ENCODE results near the gene FAM47B. TPM values are rescaled to one million over a fixed set of nuclear protein-coding genes. Genes with fewer than 3 reads are reported as not detected.

The FAM47B gene
- total and polyA plus RNA-seq, 2 of the 4 experiments (the other 2 are of a cell fraction): not detected

DNA sequence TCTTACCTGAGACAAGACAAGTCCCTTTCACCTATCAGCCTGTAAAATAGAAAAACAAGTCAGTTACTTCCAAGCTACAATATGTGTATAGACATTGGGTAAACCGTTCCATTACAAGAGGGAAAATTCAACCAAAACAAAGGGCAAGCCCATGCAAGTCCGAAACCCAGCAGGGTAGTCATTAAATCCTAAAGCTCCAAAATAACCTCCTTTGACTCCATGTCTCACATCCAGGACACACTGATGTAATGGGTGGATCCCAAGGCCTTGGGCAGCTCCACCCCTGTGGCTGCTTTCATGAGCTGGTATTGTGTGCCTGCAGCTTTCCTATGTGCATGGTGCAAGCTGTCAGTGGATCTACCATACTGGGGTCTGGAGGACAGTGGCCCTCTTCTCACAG, 14.7 kb upstream of the FAM47B start:
- Histone ChIP-seq H4K5ac (ENCODE audit: low read depth, low read length) (no peak overlapping the region), H4K8ac (ENCODE audit: low read depth in 2 of 2, low read length in 2 of 2) (no peak overlapping the region), H3K14ac (replicated peaks; ENCODE audit: low read depth, low read length) (no peak overlapping the region), H2BK120ac (ENCODE audit: low read depth, low read length) (no peak overlapping the region), H3K23ac (ENCODE audit: low read depth, low read length) (no peak overlapping the region), H2AK9ac (replicated peaks; ENCODE audit: low read depth, low read length, poor library complexity) (no peak overlapping the region), H3K4me2 (ENCODE audit: low read depth, low read length) (no peak overlapping the region), H3K9me1 (ENCODE audit: insufficient read depth, low read length) (no peaks in the 10 kb centered on the region), H3K36me3 (ENCODE audit: control insufficient read depth, insufficient read depth, low read length) (no peaks in the 10 kb centered on the region), H2AFZ (replicated peaks; ENCODE audit: low read length, poor library complexity) (no peak overlapping the region), H2BK5ac (ENCODE audit: low read depth, low read length, poor library complexity, severe bottlenecking) (no peak overlapping the region), H4K91ac (ENCODE audit: insufficient read depth, low read depth, low read length) (no peak overlapping the region), H3K4me1 (ENCODE audit: control insufficient read depth, insufficient read depth, low read length) (no peaks in the 10 kb centered on the region), H2BK15ac (ENCODE audit: low read depth, low read length) (no peak overlapping the region), H3K9me3 (ENCODE audit: control insufficient read depth, insufficient read depth, low read length) (no peaks in the 10 kb centered on the region), H2BK20ac (ENCODE audit: low read depth, low read length) (no peak overlapping the region), H4K20me1 (ENCODE audit: insufficient read depth, low read length) (no peaks in the 10 kb centered on the region), H3K18ac (ENCODE audit: low read depth, low read length) (no peak overlapping the region), H3K79me1 (ENCODE audit: low read depth in 1 of 2, low read length in 2 of 2) (no peaks in the 10 kb centered on the region), H2AK5ac (ENCODE audit: low read depth, low read length) (no peak overlapping the region), H3K4ac (ENCODE audit: low read depth, low read length) (no peak overlapping the region), H3K9ac (ENCODE audit: low read depth, low read length) (no peak overlapping the region), H3K4me3 (ENCODE audit: insufficient read depth, low read depth, low read length) (no peak overlapping the region), H3K27me3 (ENCODE audit: control insufficient read depth, insufficient read depth, low read length) (no peaks in the 10 kb centered on the region; the same call in none of the 2 replicates), H3K27ac (ENCODE audit: insufficient read depth, low read length) (no peak overlapping the region), H3K56ac (ENCODE audit: extremely low read depth, insufficient read depth, low read length) (no peak overlapping the region)
- POLR2A ChIA-PET (ENCODE audit: unreplicated experiment): no interaction called here
- in situ Hi-C loops (cut with MboI; ENCODE audit: low sequenced_read_pairs) (no loop called here), dilution Hi-C loops (cut with HindIII; ENCODE audit: low sequenced_read_pairs, unreplicated experiment) (no loop called here), intact Hi-C loops (cut with micrococcal nuclease) (no loop called here)
- TF ChIP-seq CEBPB (IDR thresholded peaks at IDR 0.05; ENCODE audit: low read depth, low read length): no peak
- TF ChIP-seq, protein P1, sequence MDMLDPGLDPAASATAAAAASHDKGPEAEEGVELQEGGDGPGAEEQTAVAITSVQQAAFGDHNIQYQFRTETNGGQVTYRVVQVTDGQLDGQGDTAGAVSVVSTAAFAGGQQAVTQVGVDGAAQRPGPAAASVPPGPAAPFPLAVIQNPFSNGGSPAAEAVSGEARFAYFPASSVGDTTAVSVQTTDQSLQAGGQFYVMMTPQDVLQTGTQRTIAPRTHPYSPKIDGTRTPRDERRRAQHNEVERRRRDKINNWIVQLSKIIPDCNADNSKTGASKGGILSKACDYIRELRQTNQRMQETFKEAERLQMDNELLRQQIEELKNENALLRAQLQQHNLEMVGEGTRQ (IDR thresholded peaks at IDR 0.05; ENCODE audit: low read depth, low read length): no peak
- TF ChIP-seq MAFK (IDR thresholded peaks at IDR 0.05; ENCODE audit: low read depth, low read length): no peak
- no peak for TF ChIP-seq CHD1 (IDR thresholded peaks at IDR 0.05; ENCODE audit: low read depth, low read length)
- no peak for TF ChIP-seq BHLHE40 (IDR thresholded peaks at IDR 0.05; ENCODE audit: low read depth, low read length)
- no peak for TF ChIP-seq POLR2A (IDR thresholded peaks at IDR 0.05; ENCODE audit: low read depth, low read length)
- TF ChIP-seq, protein P2, sequence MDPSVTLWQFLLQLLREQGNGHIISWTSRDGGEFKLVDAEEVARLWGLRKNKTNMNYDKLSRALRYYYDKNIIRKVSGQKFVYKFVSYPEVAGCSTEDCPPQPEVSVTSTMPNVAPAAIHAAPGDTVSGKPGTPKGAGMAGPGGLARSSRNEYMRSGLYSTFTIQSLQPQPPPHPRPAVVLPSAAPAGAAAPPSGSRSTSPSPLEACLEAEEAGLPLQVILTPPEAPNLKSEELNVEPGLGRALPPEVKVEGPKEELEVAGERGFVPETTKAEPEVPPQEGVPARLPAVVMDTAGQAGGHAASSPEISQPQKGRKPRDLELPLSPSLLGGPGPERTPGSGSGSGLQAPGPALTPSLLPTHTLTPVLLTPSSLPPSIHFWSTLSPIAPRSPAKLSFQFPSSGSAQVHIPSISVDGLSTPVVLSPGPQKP (IDR thresholded peaks at IDR 0.05; ENCODE audit: borderline replicate concordance, low read depth, low read length): no peak
- TF ChIP-seq FOS (IDR thresholded peaks at IDR 0.05; ENCODE audit: low read depth, low read length): no peak
- TF ChIP-seq NFE2L2 (IDR thresholded peaks at IDR 0.05; ENCODE audit: low read depth, low read length): no peak
- no peak for TF ChIP-seq RFX5 (IDR thresholded peaks at IDR 0.05; ENCODE audit: low read depth, low read length)
- TF ChIP-seq SMC3 (IDR thresholded peaks at IDR 0.05; ENCODE audit: low read depth, low read length): no peak
- no peak for TF ChIP-seq MAZ (IDR thresholded peaks at IDR 0.05; ENCODE audit: borderline replicate concordance, low read depth, low read length)
- TF ChIP-seq RCOR1 (IDR thresholded peaks at IDR 0.05; ENCODE audit: insufficient replicate concordance, low read length): no peak
- TF ChIP-seq MXI1 (IDR thresholded peaks at IDR 0.05; ENCODE audit: borderline replicate concordance, low read depth, low read length): no peak
- no peak for TF ChIP-seq RAD21 (IDR thresholded peaks at IDR 0.05; ENCODE audit: low read length)
- TF ChIP-seq, protein P3, sequence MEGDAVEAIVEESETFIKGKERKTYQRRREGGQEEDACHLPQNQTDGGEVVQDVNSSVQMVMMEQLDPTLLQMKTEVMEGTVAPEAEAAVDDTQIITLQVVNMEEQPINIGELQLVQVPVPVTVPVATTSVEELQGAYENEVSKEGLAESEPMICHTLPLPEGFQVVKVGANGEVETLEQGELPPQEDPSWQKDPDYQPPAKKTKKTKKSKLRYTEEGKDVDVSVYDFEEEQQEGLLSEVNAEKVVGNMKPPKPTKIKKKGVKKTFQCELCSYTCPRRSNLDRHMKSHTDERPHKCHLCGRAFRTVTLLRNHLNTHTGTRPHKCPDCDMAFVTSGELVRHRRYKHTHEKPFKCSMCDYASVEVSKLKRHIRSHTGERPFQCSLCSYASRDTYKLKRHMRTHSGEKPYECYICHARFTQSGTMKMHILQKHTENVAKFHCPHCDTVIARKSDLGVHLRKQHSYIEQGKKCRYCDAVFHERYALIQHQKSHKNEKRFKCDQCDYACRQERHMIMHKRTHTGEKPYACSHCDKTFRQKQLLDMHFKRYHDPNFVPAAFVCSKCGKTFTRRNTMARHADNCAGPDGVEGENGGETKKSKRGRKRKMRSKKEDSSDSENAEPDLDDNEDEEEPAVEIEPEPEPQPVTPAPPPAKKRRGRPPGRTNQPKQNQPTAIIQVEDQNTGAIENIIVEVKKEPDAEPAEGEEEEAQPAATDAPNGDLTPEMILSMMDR (conservative IDR thresholded peaks at IDR 0.05; ENCODE audit: low read depth, low read length): no peak
- BruUV-seq (replicated peaks): no TSS peak
- no CpG with 5 or more reads among the region's 2 CpGs for WGBS, 2 experiments (ENCODE audit: extremely low coverage in 2 of 2, insufficient read length in 1 of 2)
- ATAC-seq (ENCODE audit: low read depth) (no peak), DNase-seq (no peak)
- CTCF ChIA-PET: interaction anchor here (1.6 kb wide), 1 partner anchor 9 kb away, joined by 5 read pairs; no protein-coding TSS in a partner anchor

Measured in IMR-90 (cell line).